Measurements from ENCODE around the gene MMADHC. TPM values are rescaled to one million over a fixed set of nuclear protein-coding genes. Genes with fewer than 3 reads are reported as not detected.

Gene MMADHC
- total and polyA plus RNA-seq, 2 of the 4 experiments (the other 2 are of a cell fraction) = 62.6 to 112 TPM

DNA sequence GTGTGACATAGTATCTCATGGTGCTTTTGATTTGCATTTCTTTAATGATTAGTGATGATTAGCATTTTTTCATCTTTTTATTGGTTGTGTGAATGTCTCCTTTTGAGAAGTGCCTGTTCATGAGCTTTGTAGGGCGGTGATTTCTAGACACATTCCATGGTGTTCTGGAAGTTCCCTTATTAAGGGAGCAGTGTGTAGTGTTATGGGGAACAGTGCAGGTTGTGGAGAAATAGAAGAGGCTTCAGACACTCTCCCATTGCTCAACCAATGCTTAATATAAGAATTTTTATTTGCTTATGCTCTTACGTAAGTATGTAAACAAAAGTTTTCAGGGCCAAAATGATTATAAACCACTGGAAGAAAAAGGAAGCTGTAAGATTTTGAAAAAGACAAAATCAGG lies 34.7 kb downstream of the MMADHC start:
- H3K79me1 ChIP-seq (ENCODE audit: low read depth in 1 of 2, low read length in 2 of 2) = no peaks in the 10 kb centered on the region
- in situ Hi-C loops (cut with MboI; ENCODE audit: low sequenced_read_pairs) = loop anchor here (25.0 kb wide), 2 partner anchors 891 to 1591 kb away; no protein-coding TSS in a partner anchor
- dilution Hi-C loops (cut with HindIII; ENCODE audit: low sequenced_read_pairs, unreplicated experiment) = no loop called here

More for the DNA sequence above, 34.7 kb downstream of the MMADHC start:
- H4K20me1 ChIP-seq (ENCODE audit: insufficient read depth, low read length) = no peaks in the 10 kb centered on the region
- WGBS, 2 experiments (ENCODE audit: extremely low coverage in 2 of 2, insufficient read length in 1 of 2) = no CpG with 5 or more reads among the region's 2 CpGs
- H3K56ac ChIP-seq (ENCODE audit: extremely low read depth, insufficient read depth, low read length) = no peak overlapping the region
- no TSS peak for BruUV-seq (replicated peaks)
- intact Hi-C loops (cut with micrococcal nuclease) = no loop called here
- H2AK9ac ChIP-seq (replicated peaks; ENCODE audit: low read depth, low read length, poor library complexity) = no peak overlapping the region
- no peak overlapping the region for H3K27ac ChIP-seq (ENCODE audit: insufficient read depth, low read length)
- H3K4me2 ChIP-seq (ENCODE audit: low read depth, low read length) = no peak overlapping the region
- no peak for TF ChIP-seq CTCF (conservative IDR thresholded peaks at IDR 0.05; ENCODE audit: low read depth, low read length)
- TF ChIP-seq BHLHE40 (IDR thresholded peaks at IDR 0.05; ENCODE audit: low read depth, low read length) = no peak
- TF ChIP-seq, protein P1, sequence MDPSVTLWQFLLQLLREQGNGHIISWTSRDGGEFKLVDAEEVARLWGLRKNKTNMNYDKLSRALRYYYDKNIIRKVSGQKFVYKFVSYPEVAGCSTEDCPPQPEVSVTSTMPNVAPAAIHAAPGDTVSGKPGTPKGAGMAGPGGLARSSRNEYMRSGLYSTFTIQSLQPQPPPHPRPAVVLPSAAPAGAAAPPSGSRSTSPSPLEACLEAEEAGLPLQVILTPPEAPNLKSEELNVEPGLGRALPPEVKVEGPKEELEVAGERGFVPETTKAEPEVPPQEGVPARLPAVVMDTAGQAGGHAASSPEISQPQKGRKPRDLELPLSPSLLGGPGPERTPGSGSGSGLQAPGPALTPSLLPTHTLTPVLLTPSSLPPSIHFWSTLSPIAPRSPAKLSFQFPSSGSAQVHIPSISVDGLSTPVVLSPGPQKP (IDR thresholded peaks at IDR 0.05; ENCODE audit: borderline replicate concordance, low read depth, low read length) = no peak
- TF ChIP-seq NFE2L2 (IDR thresholded peaks at IDR 0.05; ENCODE audit: low read depth, low read length) = no peak
- TF ChIP-seq FOS (IDR thresholded peaks at IDR 0.05; ENCODE audit: low read depth, low read length) = no peak
- TF ChIP-seq POLR2A (IDR thresholded peaks at IDR 0.05; ENCODE audit: low read depth, low read length) = no peak
- no peak for TF ChIP-seq MXI1 (IDR thresholded peaks at IDR 0.05; ENCODE audit: borderline replicate concordance, low read depth, low read length)
- no peak for TF ChIP-seq MAZ (IDR thresholded peaks at IDR 0.05; ENCODE audit: borderline replicate concordance, low read depth, low read length)
- no peak for TF ChIP-seq SMC3 (IDR thresholded peaks at IDR 0.05; ENCODE audit: low read depth, low read length)
- H3K4ac ChIP-seq (ENCODE audit: low read depth, low read length) = no peak overlapping the region
- no peaks in the 10 kb centered on the region for H3K9me1 ChIP-seq (ENCODE audit: insufficient read depth, low read length)
- no peak overlapping the region for H2BK20ac ChIP-seq (ENCODE audit: low read depth, low read length)
- CTCF ChIA-PET = interaction anchor here (1.4 kb wide), 1 partner anchor 9 kb away, joined by 3 read pairs; no protein-coding TSS in a partner anchor
- H3K4me3 ChIP-seq (ENCODE audit: insufficient read depth, low read depth, low read length) = no peak overlapping the region
- H3K9me3 ChIP-seq (ENCODE audit: control insufficient read depth, insufficient read depth, low read length) = no peaks in the 10 kb centered on the region
- H4K91ac ChIP-seq (ENCODE audit: insufficient read depth, low read depth, low read length) = no peak overlapping the region
- POLR2A ChIA-PET (ENCODE audit: unreplicated experiment) = no interaction called here
- no peak overlapping the region for H3K14ac ChIP-seq (replicated peaks; ENCODE audit: low read depth, low read length)
- H2AFZ ChIP-seq (replicated peaks; ENCODE audit: low read length, poor library complexity) = no peak overlapping the region
- no peak overlapping the region for H4K5ac ChIP-seq (ENCODE audit: low read depth, low read length)
- H3K4me1 ChIP-seq (ENCODE audit: control insufficient read depth, insufficient read depth, low read length) = no peaks in the 10 kb centered on the region
- no peak overlapping the region for H3K9ac ChIP-seq (ENCODE audit: low read depth, low read length)
- no peak for ATAC-seq (ENCODE audit: low read depth)
- H2BK120ac ChIP-seq (ENCODE audit: low read depth, low read length) = no peak overlapping the region
- peaks cover 2% of the 10 kb centered on the region; the same call in 1 of the 2 replicates for H3K27me3 ChIP-seq (ENCODE audit: control insufficient read depth, insufficient read depth, low read length)
- no peak overlapping the region for H3K18ac ChIP-seq (ENCODE audit: low read depth, low read length)
- H4K8ac ChIP-seq (ENCODE audit: low read depth in 2 of 2, low read length in 2 of 2) = no peak overlapping the region
- no peaks in the 10 kb centered on the region for H3K36me3 ChIP-seq (ENCODE audit: control insufficient read depth, insufficient read depth, low read length)
- no peak overlapping the region for H3K23ac ChIP-seq (ENCODE audit: low read depth, low read length)
- no peak overlapping the region for H2BK5ac ChIP-seq (ENCODE audit: low read depth, low read length, poor library complexity, severe bottlenecking)
- no peak overlapping the region for H2AK5ac ChIP-seq (ENCODE audit: low read depth, low read length)
- DNase-seq = no peak
- no peak overlapping the region for H2BK15ac ChIP-seq (ENCODE audit: low read depth, low read length)
